ENCODE measurements around the gene DUOX2.
"Not testable (repeated sequence)": the region's sequence is repeated elsewhere in the genome, so short reads cannot be mapped to it uniquely, and the experiment has no call there.

Gene DUOX2

DNA sequence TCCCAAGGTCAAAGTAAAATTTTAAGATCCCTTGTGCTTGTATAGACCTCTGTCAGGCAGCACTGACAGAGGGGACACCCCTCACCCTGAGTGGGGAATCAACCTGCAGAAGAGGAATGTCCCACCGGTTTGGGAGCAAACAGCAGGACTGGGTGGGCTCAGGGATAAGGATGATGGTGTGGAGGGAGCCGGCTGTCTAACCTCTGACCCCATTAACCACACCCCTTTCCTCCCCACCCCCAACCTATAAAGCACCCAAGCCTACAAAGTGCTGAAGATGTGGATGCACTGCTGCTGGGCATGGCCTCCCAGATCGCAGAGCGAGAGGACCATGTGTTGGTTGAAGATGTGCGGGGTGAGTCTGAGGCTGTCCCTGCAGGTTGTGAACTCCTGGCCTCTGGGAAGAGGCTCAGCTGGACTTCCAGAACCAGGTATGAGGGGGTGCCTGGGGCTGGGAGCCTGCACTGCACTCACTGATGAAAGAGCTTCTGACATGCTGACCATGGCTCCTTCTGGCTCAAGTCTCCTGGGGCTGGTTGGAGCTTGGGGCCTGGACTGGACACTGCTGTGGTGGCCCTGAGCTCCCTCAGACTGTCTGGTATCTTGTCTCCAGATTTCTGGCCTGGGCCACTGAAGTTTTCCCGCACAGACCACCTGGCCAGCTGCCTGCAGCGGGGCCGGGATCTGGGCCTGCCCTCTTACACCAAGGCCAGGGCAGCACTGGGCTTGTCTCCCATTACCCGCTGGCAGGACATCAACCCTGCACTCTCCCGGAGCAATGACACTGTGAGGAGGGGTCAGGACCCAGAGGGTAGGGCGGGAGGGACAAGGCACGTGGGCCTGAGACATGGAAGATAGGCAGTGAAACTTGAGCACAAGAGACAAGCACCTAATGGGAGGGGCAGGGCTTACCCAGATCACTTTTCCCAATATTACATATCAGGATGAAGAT, 25.1 kb upstream of the DUOX2 start:
- DNase-seq = no peak

GRCh38 chr15:45137703-45138102, 23.7 kb upstream of the DUOX2 start:
- no peak for DNase-seq

- no peak for DNase-seq
These were observed 22.4 kb upstream of the DUOX2 start for GRCh38 chr15:45136378-45136764.

DNA sequence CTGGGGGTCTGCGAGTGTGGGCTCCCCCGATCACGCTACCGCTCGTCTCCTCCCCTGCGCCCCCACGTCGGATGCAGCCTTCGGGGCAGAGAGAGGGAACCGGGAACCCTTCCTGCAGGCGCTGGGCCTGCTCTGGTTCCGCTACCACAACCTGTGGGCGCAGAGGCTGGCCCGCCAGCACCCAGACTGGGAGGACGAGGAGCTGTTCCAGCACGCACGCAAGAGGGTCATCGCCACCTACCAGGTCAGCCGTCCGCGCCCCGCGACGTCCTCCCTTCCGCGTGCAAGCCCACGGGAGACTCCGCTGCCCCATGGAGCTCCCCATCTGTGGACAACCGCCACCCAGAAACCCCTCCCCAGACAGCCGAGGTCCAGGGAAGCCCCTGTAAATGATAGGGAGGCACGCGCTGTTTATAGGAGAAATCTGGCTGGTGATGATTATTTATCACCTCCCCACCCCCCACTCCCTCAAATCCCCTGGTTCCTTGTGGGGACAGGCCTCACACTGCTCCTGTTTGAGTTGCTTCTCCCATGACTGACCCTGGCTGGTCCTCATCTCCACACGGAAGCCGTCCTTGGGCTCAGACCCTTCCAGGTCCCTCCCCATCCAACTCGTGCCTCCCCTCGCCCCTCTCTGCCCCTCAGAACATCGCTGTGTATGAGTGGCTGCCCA, 21.9 kb upstream of the DUOX2 start:
- not testable (repeated sequence) for DNase-seq

- DNase-seq = no peak
These were observed 21.0 kb upstream of the DUOX2 start for GRCh38 chr15:45134682-45135604.

DNA sequence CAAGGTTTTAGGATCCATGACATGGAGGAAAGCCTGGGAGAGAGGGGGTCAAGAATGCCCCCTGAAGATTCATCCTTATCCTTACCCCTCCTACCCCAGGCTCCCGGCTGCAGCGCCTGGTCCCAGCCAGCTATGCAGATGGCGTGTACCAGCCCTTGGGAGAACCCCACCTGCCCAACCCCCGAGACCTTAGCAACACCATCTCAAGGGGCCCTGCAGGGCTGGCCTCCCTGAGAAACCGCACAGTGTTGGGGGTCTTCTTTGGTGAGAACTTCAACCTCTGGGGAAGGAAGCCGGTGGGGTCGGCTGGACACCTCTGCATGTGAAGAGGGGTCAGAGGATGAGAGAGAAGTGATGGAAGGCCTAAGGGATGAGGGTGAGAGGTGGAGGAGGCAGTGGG, 20.1 kb upstream of the DUOX2 start:
- no peak for DNase-seq

- DNase-seq = peak; percentile 20
These were observed 19.6 kb upstream of the DUOX2 start for GRCh38 chr15:45133561-45133920.

- no peak for DNase-seq
These were observed 19.0 kb upstream of the DUOX2 start for GRCh38 chr15:45132844-45133560.

GRCh38 chr15:45131510-45131909, 17.5 kb upstream of the DUOX2 start:
- DNase-seq = no peak

DNA sequence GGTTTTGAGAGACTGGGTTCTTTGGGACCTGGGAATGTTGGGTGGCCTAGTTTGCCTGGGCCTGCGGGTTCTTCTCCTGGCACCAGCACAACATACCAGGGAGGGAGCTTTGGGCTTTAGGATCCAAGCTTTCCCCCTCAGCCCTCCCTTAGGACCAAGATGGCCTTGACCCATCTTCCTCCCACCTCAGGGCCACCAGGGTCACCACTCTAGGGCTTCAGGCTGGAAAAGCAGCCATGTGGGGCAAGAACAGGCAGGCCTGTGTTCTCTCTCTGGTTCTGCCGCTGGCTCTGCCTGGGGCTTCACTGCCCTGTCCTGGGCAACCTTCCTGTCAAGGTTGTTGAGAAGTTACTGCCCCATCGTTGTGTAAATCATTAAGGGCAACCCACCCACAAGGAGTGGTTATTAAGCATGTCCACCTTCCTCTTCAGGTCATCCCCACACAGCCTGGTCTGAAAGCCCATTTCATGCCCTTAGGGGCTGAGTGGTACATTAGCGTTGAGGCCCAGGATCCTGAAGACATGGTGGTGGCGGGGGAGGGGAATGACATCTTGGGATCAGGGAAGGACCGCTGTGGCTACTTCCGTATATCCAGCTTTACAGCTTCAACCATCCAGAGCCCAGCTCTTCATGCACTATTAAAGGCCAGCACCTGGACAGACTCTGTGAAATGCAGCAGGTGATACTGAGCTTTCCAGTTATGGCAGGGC, 16.5 kb upstream of the DUOX2 start:
- no peak for DNase-seq

GRCh38 chr15:45129651-45130129, 15.7 kb upstream of the DUOX2 start, which contains the start of the genes DUOX1 and DUOXA1:
Gene DUOX1 (plus strand): TSS chr15:45129994. CDS start chr15:45131967, 1,973 bp downstream.
Gene DUOXA1 (minus strand): TSS chr15:45129879. CDS start chr15:45123014, 6,865 bp downstream.
- no peak for DNase-seq

GRCh38 chr15:45128971-45129639, 15.1 kb upstream of the DUOX2 start:
- DNase-seq = no peak

DNA sequence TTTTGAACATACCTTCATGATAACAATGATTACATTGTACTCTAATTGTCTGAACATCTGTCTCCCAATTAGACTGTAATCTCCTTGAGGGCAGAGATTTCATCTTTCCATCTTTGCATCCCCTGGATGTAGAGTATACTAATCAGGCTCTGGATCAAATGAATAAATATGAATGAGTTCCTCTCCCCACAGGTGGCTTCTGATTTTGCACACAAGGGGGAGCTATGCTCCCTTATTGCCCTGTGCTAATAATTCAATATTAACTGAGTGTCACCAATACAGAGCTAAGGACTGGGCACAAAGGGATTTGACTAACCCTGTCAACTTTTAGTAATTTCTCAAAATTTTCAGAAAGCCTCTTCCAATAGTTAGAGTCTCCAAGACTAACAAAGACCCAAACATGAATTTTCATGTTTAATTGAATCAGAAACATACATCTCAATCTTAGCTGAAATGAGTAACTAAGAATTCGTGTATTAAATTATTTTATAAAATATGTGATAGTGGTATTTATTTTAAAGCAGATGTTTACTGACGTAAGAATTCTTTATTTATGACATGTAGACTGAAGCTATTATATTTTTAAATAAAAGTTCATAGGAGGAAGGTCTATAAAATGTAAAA, 12.7 kb upstream of the DUOX2 start:
- DNase-seq = peak; percentile 35

DNA sequence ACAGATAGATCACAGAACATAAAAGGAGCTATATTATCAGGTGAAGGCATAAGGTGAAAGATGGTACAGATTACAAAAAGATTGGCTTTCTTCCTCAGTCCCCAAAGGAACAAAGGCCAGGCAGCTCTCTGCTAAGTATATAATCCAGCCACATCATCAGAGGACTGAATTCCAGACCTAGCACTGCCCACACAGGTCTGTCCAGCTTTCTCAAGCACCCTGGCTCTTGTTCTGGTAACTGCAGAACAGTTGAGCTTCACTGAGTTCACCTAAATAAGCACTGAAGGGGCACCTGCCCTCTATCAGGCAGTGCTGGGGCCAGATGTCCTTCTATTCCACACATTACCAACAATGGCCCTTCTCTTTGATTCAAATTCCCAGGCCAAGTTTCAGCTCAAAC, 9.4 kb upstream of the DUOX2 start:
- no peak for DNase-seq

DNA sequence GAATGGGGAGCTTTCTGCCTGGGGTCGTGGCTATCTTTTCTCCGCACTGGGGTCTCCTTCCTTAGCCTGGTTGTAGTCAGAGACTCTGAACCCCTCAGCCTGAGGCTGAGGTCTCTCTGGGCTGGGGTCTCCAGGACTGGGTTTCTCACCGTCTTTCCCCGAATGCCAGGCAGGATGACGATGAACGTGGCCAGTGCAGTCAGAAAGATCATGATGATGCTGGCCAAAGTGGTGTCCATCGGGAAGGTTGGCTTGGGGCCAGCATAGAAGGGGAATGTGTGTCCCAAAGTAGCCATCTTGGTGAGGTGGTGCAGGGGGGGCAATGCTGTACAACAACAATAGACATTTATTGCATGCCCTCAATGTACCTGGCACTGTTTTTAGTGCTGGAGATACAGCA, 8.7 kb upstream of the DUOX2 start:
- no peak for DNase-seq

DNA sequence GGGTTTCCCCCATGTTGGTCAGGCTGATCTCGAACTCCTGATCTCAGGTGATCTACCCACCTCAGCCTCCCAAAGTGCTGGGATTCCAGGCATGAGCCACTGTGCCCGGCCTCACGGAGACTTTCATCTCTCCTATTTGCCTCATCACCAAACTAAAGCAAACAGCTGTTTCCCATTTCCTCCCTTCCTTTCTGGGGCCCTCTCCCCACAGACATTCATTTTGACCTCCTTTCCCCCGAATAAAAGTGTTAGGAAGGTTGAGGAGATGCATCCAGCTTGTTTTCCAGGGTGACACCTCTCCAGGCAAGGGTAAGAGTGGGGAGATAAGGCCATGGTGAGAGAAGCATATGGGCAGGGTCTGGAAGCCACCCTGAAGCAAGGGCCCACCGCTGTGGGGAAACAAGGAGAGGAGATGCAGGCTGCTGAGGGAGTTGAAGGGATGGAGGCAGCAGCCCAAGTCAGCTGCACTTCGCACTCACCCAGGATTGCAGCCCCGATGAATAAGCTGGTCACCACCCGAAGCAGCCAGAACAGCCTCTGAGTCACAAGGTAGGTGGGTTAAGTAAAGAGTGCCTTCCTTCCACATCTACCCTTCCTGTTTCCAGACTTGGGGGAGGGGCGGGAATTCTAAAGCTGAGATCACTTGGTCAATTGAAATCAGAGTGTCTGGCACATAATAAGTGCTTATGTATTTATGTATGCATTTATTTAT, 7.9 kb upstream of the DUOX2 start:
- DNase-seq = no peak

- DNase-seq = no peak
These were observed 7.0 kb upstream of the DUOX2 start for GRCh38 chr15:45121020-45121419.

- DNase-seq = no peak
These were observed 6.4 kb upstream of the DUOX2 start for GRCh38 chr15:45120081-45120972.

DNA sequence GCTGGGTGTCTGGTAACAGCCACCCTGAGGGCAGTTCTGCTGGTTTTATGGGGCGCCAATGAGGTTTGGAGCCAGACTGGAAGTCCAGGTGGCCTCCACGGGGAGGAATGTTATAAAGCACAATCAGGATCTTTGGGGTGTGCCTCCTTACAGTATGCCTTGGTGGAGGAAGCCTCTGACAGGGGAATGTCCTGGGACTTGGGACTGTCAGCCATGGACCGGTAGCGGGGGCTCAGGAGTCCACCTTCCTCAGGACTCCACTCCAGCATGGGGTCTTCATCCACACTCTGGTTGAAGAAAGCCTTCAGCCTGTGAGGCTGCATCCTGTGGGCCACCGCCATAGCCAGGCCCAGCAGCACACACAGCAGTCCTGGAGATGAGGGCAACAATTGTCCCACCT, 5.0 kb upstream of the DUOX2 start:
- no peak for DNase-seq
